ENCODE measurements around the gene RUNDC3A. TPM values are rescaled to one million over a fixed set of nuclear protein-coding genes. Genes with fewer than 3 reads are reported as not detected.

Gene RUNDC3A
- total RNA-seq, 1 donor from 2014 or later: 0.26 TPM

DNA sequence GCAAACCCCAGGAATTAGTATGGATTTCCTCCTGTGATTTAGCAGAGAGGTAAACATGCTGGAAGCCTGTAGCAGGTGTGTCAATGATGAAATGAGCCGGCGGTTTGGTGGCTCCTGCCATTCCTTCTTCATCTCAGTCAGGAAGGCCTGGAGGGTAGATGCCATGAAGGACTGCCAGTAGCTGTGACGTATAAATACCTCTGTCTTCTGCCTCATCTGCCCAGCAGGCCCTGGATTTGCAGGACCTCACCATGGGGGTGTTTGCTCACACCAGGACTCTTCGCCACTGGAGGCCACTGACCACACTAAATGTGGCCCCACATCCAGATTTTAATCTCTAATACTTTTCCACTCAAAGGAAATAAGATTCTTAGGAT is 24.4 kb upstream of the RUNDC3A start:
- FAIRE-seq (no peak), DNase-seq (ENCODE audit: low read depth) (no peak)
- no peaks in the 10 kb centered on the region for H3K36me3 ChIP-seq (ENCODE audit: control insufficient read depth, insufficient read depth, low read length)
- no peaks in the 10 kb centered on the region for H3K27me3 ChIP-seq (ENCODE audit: control insufficient read depth, insufficient read depth, low read length)
- TF ChIP-seq, protein P1, sequence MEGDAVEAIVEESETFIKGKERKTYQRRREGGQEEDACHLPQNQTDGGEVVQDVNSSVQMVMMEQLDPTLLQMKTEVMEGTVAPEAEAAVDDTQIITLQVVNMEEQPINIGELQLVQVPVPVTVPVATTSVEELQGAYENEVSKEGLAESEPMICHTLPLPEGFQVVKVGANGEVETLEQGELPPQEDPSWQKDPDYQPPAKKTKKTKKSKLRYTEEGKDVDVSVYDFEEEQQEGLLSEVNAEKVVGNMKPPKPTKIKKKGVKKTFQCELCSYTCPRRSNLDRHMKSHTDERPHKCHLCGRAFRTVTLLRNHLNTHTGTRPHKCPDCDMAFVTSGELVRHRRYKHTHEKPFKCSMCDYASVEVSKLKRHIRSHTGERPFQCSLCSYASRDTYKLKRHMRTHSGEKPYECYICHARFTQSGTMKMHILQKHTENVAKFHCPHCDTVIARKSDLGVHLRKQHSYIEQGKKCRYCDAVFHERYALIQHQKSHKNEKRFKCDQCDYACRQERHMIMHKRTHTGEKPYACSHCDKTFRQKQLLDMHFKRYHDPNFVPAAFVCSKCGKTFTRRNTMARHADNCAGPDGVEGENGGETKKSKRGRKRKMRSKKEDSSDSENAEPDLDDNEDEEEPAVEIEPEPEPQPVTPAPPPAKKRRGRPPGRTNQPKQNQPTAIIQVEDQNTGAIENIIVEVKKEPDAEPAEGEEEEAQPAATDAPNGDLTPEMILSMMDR (IDR thresholded peaks at IDR 0.05; ENCODE audit: insufficient read depth, low read length, severe bottlenecking): no peak
- H3K4me3 ChIP-seq (ENCODE audit: low read depth, low read length): no peak overlapping the region

- no peak for FAIRE-seq
Measured at GRCh38 chr17:44287651-44288050, 20.8 kb upstream of the RUNDC3A start.

GRCh38 chr17:44293509-44294226 is 14.7 kb upstream of the RUNDC3A start:
- no peaks in the 10 kb centered on the region for H3K27me3 ChIP-seq (ENCODE audit: control insufficient read depth, insufficient read depth, low read length)

More at GRCh38 chr17:44287651-44288050, 20.8 kb upstream of the RUNDC3A start:
- H3K36me3 ChIP-seq (ENCODE audit: control insufficient read depth, insufficient read depth, low read length): no peaks in the 10 kb centered on the region
- TF ChIP-seq, protein P1 (IDR thresholded peaks at IDR 0.05; ENCODE audit: insufficient read depth, low read length, severe bottlenecking): no peak
- no peak overlapping the region for H3K4me3 ChIP-seq (ENCODE audit: low read depth, low read length)
- no peak for DNase-seq (ENCODE audit: low read depth)
- H3K27me3 ChIP-seq (ENCODE audit: control insufficient read depth, insufficient read depth, low read length): no peaks in the 10 kb centered on the region

GRCh38 chr17:44297975-44298374 is 10.4 kb upstream of the RUNDC3A start:
- TF ChIP-seq, protein P1 (IDR thresholded peaks at IDR 0.05; ENCODE audit: insufficient read depth, low read length, severe bottlenecking): no peak
- DNase-seq (ENCODE audit: low read depth) (peak; percentile 87), FAIRE-seq (peak; percentile 95)
- H3K27me3 ChIP-seq (ENCODE audit: control insufficient read depth, insufficient read depth, low read length): no peaks in the 10 kb centered on the region
- H3K4me3 ChIP-seq (ENCODE audit: low read depth, low read length): no peak overlapping the region
- no peaks in the 10 kb centered on the region for H3K36me3 ChIP-seq (ENCODE audit: control insufficient read depth, insufficient read depth, low read length)

More at GRCh38 chr17:44293509-44294226, 14.7 kb upstream of the RUNDC3A start:
- Histone ChIP-seq H3K4me3 (ENCODE audit: low read depth, low read length) (no peak overlapping the region), H3K36me3 (ENCODE audit: control insufficient read depth, insufficient read depth, low read length) (no peaks in the 10 kb centered on the region)
- DNase-seq (ENCODE audit: low read depth) (no peak), FAIRE-seq (no peak)
- TF ChIP-seq, protein P1 (IDR thresholded peaks at IDR 0.05; ENCODE audit: insufficient read depth, low read length, severe bottlenecking): no peak

DNA sequence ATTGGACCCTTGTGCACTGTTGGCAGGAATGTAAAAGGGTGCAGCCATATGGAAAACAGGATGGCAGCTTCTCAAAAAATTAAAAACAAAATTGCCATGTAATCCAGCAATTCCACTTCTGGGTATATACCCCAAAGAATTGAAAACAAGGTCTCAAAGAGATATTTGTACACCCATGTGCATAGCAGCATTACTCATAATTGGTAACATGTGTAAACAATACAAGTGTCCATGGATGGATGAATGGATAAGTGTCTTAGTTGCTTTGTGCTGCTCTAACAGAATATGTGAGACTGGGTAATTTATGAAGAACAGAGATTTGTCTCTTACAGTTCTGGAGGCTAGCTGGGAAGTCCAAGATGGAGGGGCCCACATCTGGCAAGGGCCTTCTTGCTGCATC is 3.8 kb upstream of the RUNDC3A start:
- no peak for FAIRE-seq
- H3K4me3 ChIP-seq (ENCODE audit: low read depth, low read length): no peak overlapping the region
- H3K27me3 ChIP-seq (ENCODE audit: control insufficient read depth, insufficient read depth, low read length): no peaks in the 10 kb centered on the region
- TF ChIP-seq, protein P1 (IDR thresholded peaks at IDR 0.05; ENCODE audit: insufficient read depth, low read length, severe bottlenecking): no peak
- no peaks in the 10 kb centered on the region for H3K36me3 ChIP-seq (ENCODE audit: control insufficient read depth, insufficient read depth, low read length)
- no peak for DNase-seq (ENCODE audit: low read depth)
